Bone marrow (tissue), 2 donors: ENCODE data around the gene ZNF888.
"Not testable (repeated sequence)": the region's sequence is repeated elsewhere in the genome, so short reads cannot be mapped to it uniquely, and the experiment has no call there.

Experiments used
- DNase-seq, 2 donors: peaks; one replicate each; lab custom pipeline; 2025; lab: John Stamatoyannopoulos, UW

Gene ZNF888

DNA sequence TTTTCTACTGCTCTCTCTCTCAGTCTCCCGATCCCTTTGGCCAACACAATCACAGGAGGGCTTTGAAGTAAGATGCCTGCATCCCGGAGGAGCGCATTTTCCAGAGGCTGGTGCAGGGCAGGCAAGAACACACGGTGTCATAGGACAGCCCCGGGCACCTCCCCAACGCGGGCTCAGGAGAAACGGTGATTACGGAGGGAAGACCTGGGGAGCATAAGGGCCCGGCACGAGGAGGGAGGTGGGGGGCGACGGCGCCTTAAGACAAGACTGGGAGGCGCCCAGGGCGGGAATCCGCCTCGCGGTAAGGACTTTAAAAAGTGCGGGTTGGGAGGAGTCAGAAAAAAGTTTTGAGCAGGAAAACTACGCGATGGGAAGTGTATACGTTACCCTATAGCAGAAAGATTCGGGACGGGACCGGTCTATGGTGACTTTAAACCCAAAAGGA, 18.7 kb upstream of the ZNF888 start:
- no peak for DNase-seq

GRCh38 chr19:52941523-52941922, 18.3 kb upstream of the ZNF888 start:
- DNase-seq, result peak in 1 of 2 donors; percentile 37

GRCh38 chr19:52940905-52941304, 17.7 kb upstream of the ZNF888 start:
- DNase-seq, result not testable (repeated sequence)

- no peak for DNase-seq
Measured at GRCh38 chr19:52938761-52939160, 15.5 kb upstream of the ZNF888 start.

- DNase-seq, result no peak
Measured at GRCh38 chr19:52936954-52937325, 13.7 kb upstream of the ZNF888 start.

- peak in 1 of 2 donors; percentile 97 for DNase-seq
Measured at GRCh38 chr19:52936151-52936953, 13.1 kb upstream of the ZNF888 start.

DNA sequence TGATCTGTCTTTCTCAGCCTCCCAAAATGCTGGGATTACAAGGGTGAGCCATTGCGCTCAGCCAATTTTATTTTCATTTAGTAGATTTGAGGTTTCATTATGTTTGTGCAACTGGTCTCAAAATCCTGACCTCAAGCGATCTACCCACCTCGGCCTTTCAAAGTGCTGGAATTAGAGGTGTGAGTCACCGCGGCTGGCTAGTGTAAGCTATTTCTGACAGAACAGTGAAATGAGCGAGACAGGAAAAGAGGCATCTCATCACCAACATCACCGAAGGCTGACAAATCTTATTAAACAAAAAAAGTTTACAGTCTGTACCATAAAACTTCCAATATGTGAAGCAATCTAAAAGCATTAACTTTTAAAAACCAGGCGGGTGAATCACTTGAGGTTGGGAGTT, 12.2 kb upstream of the ZNF888 start:
- peak in 1 of 2 donors; percentile 80 for DNase-seq

- DNase-seq, result not testable (repeated sequence)
Measured at GRCh38 chr19:52924641-52925040, 1.4 kb upstream of the ZNF888 start.

- DNase-seq, result peak; percentile 10 to 11
Measured at GRCh38 chr19:52923778-52924593, 758 bp upstream of the ZNF888 start.

DNA sequence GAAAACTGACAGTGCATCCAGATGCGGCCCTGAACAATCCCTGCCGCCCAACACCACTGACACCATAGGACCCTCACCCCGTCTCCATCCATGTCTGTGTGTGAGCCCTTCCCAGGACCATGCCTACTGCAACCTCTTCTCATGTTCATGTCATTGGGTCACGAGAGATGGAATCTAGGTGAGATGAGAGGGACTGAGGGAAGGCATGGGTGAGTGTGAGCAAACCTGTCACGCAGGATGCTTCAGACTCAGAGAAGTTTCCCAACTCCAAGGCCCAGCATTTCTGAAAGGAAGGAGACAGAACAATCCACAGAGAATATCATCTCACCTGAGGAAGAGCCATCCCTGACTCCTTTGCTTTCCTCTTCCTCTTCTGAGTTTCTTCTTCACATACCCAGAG, 5.7 kb downstream of the ZNF888 start:
- no peak for DNase-seq

GRCh38 chr19:52910648-52911047, 12.6 kb downstream of the ZNF888 start:
- peak in 1 of 2 donors; percentile 5 for DNase-seq

DNA sequence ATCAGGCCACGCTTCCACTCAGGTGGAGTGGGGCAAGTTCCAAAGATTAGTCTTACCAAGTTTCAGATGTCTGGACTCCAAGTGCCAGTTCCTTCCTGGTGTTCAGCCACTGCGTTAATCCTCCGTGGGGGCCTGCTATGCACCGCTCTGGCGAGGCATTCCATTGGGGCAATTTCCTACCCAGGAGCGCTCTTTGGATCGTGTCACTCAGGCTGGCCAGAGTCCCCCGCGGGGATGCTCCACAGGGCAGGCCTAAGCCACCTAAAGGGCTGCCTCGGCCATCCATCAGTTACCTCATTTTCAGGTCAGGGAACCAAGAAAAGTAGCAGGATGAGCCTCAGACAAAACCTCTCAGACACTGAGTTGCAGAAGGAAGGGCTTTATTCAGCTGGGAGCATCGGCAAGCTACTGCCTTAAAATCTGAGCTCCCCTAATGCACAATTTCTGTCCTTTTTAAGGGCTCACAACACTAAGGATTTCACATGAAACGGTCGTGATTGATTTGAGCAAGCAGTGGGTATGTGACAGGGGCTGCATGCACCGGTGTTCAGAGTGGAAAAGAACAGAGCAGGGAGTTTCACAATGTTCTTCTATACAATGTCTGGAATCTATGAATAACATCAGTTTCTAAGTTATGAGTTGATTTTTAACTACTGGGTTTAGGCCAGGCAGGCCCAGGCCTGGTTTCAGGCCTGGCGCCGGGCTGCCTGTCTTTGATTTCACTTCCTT, 19.0 kb downstream of the ZNF888 start:
- DNase-seq, result not testable (repeated sequence)

DNA sequence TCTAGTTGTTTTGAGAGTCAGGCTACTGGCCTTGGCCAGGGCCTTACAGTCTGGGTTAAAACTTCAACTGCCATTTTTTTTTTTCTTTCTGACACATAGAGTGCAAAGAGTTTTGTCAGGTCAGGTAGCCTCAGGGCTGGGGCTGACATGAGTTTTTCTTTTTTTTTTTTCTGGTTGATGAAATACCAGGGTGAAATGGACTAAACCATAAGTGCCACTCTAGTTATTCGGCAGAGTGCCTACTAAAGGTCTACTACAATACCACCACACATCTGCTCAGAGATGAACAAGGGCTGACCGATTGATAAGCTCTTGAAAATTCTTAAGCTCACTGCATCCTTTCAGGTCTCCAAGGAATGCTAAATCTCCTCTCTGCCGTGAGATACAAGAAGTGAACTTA, 21.4 kb downstream of the ZNF888 start:
- DNase-seq, result no peak

DNA sequence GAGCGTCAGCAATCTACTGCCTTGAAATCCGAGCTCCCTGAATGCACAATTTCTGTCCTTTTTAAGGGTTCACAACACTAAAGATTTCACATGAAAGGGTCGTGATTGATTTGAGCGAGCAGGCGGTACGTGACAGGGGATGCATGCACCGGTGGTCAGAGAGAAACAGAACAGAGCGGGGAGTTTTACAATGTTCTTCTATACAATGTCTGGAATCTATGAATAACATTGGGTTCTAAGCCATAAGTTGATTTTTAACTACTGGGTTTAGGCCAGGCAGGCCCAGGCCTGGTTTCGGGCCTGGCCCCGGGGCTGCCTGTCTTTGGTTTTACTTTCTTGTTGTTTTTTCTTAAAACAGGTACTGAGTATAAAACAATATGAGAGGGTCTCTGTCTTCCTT, 24.6 kb downstream of the ZNF888 start:
- DNase-seq, result not testable (repeated sequence)

DNA sequence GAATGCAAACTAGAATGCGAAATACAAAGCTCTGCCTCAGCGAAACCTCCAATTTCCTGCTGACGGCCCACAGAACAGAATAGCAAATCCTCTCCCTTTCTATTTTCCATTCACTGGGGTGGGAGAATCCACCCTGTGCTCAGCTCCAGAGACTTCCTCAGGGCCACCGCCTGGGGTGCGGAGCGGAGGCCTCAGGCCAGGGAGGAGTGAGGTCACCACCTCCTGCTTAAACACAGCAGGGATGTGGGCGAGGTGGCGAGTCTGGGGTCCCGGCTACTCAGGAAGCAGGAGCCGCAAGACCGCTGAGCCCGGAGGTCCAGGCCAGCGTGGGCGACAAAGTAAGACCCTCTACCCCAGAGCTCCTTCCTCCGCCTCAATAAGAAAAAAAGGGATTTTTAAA, 25.1 kb downstream of the ZNF888 start:
- no peak for DNase-seq

DNA sequence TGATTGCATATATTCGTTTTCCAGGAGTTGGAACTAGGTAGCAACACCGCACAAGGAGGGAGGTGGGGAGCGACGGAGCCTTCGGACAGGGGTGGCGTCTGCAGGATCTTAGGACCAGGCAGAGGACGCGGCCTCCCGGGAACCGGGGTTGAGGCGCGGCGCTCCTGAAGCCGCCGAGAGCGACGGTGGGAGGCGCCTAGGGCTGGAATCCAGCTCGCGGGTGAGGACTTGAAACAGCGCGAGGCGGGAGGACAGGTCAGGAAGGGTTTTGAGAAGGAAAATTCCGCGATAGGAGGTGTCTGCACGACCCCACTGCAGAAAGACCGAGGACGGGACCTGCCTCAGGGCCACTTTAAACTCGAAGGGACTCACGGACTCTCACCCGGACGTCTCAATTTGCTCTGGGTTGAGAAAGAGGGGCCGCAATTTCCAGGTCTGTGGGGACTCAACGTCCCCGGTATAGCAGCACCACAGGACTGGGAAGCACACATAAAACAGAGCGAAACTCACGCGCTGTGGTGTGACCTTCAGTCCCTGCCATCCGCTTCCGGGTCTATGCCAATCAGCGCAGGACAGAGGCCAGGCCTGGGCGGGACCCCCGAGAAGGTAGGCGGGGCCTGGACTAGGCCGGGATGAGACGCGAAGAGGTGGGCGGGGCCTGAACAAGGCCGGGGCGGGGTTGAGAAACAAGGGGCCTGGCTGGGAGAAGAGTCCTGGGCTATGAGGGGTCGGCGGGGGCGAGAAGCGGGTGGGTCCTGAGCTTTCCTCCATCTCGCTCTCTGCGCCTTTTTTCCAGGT, 25.9 kb downstream of the ZNF888 start, which contains the start of gene ZNF320:
Gene ZNF320 (minus strand): TSS at position 498 of the 798 bp plus-strand sequence. CDS start 7,380 bp downstream, outside the sequence.
- peak; percentile 67 to 86 for DNase-seq

- DNase-seq, result no peak
Measured at GRCh38 chr19:52896431-52897137, 26.6 kb downstream of the ZNF888 start.

GRCh38 chr19:52891336-52891735, 31.9 kb downstream of the ZNF888 start:
- DNase-seq, result no peak

- DNase-seq, result no peak
Measured at GRCh38 chr19:52889931-52890330, 33.3 kb downstream of the ZNF888 start.

- DNase-seq, result no peak
Measured at GRCh38 chr19:52889076-52889475, 34.2 kb downstream of the ZNF888 start.

DNA sequence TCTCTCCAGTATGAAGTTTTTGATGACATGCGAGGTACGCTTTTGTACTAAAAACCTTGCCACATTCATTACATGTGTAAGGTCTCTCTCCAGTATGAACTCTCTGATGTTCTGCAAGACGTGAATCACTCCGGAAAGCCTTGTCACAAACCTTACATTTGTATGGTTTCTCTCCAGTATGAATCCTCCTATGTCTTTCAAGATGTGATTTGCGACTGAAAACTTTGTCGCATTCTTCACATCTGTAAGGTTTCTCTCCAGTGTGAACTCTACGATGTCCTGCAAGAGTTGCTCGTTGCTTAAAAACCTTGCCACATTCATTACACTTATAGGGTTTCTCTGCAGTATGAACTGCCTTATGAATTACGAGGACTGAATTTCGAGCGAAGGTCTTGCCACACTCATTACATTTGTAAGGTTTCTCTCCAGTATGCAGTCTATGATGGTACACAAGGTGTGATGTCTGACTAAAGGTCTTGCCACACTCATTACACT, 42.3 kb downstream of the ZNF888 start:
- no peak for DNase-seq
